Measurements from ENCODE around the gene GPR160.
A peak's percentile ranks its signal among the peaks of the same experiment; 100 is the strongest.

GPR160 gene

GRCh38 chr3:170027233-170028102, 10.3 kb upstream of the GPR160 start:
- DNase-seq (ENCODE audit: low read depth) = no peak

- DNase-seq (ENCODE audit: low read depth) = no peak
Measured at GRCh38 chr3:170033489-170033888, 4.3 kb upstream of the GPR160 start.

DNA sequence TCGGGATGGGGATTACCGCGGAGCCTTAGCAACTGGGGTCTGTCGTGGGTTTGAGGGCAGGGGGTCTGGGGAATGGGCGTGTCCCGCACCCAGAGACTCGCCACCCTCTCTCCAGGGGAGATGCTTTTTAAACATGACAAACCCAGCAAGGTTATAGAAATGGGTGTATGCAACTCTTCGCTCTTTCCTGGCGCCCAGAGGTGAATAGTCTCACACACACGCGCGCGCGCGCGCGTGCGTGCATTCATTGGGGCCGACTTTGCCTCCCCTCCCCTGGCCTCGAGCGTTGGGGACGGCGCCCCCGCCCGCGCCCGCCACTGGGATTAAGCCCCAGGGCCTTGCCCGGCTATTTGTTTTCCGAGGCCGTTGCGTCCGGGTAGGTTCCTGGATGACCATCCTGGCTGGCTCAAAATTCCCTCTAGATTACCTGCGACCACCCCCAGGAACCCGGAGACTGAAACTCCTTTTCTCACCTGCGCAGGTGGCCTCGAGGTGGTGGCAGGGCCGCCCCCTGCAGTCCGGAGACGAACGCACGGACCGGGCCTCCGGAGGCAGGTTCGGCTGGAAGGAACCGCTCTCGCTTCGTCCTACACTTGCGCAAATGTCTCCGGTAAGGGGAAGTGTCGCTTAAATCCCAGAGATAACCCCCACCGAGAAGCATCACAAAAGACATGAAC, 777 bp downstream of the GPR160 start:
- DNase-seq (ENCODE audit: low read depth) = no peak

DNA sequence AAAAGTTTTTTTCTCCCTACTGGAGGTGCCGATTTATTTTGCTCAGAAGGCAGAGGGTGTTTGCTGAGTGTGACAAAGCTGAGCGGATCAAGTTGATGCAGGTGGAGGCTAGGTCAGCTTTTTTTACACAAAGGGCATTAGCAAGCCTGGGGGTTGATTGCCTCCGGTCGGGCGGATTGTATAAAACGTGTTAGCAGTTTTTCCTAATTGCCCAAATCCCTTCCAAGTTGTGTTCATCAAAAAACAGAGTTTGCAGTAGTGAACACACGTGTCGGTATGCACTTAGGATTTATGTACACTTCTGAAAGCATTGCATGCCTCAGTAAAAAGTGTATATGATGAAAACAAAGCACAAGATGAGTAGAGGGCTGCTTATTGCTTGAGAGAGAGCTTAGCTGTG, 2.6 kb downstream of the GPR160 start:
- no peak for DNase-seq (ENCODE audit: low read depth)

DNA sequence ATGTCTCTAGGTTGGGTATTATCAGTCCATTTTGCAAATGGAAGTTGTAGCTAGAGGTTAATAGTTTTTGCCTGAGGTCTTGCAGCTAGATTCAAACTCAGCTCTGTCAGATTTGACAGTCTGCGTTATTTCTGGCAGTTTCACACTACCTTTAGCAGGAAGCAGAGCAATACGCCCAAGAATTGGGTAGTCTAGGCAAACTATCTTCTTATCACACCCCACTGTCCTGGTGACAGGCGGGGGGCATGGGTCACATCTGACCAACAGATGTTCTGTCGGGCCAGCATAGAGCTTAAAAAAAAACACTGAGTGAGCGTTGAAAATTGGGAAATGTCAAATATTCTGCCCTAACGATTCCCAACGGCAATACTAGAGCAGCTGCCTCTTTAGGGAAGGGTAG, 5.7 kb downstream of the GPR160 start:
- DNase-seq (ENCODE audit: low read depth) = no peak

DNA sequence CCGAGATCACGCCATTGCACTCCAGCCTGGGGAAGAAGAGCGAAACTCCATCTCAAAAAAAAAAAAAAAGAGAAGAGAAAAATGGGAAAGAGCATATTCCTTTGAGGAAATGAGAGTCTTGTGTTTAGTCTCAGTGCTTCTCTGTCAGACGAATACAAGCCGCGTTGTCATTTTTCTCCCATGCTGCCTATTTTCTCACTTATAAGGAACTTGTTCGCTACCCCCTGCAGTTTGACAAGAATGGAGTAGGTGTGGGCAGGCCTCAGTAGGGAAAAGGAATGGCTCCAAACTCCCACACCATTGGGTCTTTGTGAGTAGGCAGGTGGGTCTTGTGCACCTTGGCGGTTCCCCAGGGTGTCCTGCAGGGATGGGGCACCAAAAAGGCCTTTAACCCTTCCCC, 6.5 kb downstream of the GPR160 start:
- no peak for DNase-seq (ENCODE audit: low read depth)

- DNase-seq (ENCODE audit: low read depth) = no peak
Measured at GRCh38 chr3:170044795-170045244, 7.0 kb downstream of the GPR160 start.

GRCh38 chr3:170046269-170047132, 8.7 kb downstream of the GPR160 start:
- no peak for DNase-seq (ENCODE audit: low read depth)

- DNase-seq (ENCODE audit: low read depth) = no peak
Measured at GRCh38 chr3:170047133-170047404, 9.3 kb downstream of the GPR160 start.

GRCh38 chr3:170049146-170050000, 11.6 kb downstream of the GPR160 start:
- DNase-seq (ENCODE audit: low read depth) = no peak

GRCh38 chr3:170050753-170051152, 13.0 kb downstream of the GPR160 start:
- no peak for DNase-seq (ENCODE audit: low read depth)

- DNase-seq (ENCODE audit: low read depth) = no peak
Measured at GRCh38 chr3:170052398-170052797, 14.6 kb downstream of the GPR160 start.

GRCh38 chr3:170054204-170054603, 16.4 kb downstream of the GPR160 start:
- DNase-seq (ENCODE audit: low read depth) = no peak

GRCh38 chr3:170055209-170055608, 17.4 kb downstream of the GPR160 start:
- peak; percentile 18 for DNase-seq (ENCODE audit: low read depth)

- DNase-seq (ENCODE audit: low read depth) = no peak
Measured at GRCh38 chr3:170056710-170057454, 19.1 kb downstream of the GPR160 start.

DNA sequence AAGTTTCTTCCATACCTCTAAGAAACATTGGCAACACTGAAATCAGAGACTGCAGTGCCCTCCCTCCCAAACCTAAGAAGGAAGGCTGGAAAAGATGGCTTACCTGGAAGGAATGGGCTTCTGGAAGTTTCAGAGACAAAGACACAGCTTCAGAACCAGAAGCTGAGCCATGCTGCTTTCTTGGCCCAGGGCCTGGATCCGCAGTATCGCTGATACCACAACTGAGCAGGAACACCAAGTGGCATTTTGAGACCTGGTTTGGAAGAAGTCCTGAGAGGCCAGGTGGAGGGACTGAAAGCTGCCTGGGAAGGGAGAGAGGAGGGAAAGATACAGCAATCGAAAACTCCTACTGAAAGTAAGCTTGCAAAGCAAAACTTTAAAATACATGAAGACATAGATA, 19.8 kb downstream of the GPR160 start:
- DNase-seq (ENCODE audit: low read depth) = no peak

DNA sequence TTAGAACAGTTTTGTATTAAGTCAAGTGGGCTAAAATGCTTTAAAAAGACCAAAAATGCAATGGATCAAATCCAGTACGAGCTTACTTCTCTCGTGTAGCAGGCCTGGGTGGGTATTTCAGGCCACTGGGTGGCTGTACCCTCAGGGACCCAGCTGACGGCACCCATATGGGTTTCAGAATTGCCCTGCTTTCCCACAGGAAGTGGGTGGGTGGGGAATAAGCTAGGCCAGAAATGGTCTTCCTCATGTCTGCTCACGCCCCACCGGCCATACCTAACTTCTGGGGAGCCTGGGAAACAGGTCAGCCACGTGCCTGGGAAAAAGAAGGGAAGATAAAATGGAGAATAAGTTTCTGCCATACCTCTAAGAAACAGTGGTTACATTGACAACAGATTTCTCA, 20.3 kb downstream of the GPR160 start:
- DNase-seq (ENCODE audit: low read depth) = no peak

DNA sequence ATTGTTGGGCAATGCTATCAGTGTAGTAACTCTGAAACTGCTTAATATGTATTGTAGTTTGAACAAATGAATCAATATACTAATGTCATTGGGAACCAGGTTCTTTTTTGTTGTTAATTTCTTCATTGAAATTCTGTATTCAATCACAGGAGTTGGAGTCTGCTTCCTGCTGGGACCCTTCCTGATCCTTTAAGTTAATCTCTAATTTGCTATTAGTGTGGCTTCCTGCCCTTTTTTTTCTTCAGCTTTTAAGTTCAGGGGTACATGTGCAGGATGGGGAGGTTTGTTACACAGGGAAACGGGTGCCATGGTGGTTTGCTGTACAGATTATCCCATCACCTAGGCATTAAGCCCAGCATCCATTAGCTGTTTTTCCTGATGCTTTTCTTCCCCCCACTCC, 21.7 kb downstream of the GPR160 start:
- DNase-seq (ENCODE audit: low read depth) = no peak

- DNase-seq (ENCODE audit: low read depth) = no peak
Measured at GRCh38 chr3:170062068-170062467, 24.3 kb downstream of the GPR160 start.

DNA sequence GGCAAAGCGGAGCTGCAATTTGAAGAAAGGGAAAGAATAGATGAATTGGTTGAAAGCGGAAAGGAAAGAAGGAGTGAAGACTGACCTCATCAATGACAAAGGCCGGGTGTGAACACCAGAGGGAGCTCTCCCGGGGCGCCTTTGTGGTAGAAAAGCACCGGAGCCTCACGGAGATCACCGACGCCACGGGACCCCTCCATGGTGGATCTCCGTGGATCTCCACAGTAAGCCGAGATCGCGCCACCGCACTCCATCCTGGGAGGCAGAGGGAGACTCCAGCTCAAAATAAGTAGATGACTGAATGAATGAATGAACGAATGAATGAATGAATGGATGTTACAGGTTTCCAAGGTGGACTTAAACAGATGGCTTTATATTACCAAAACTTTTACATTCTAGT, 25.0 kb downstream of the GPR160 start:
- no peak for DNase-seq (ENCODE audit: low read depth)

GRCh38 chr3:170063691-170064090, 25.9 kb downstream of the GPR160 start:
- DNase-seq (ENCODE audit: low read depth) = no peak
